NB4 (cell line): ENCODE measurements around the gene SMURF2.

Experiments
- POLR2A ChIP-seq: IDR thresholded peaks from 2 replicates; pipeline ENCODE4 v1.6.1; 2011; ENCODE audit warnings: mild to moderate bottlenecking; ENCODE audit not compliant: insufficient read length; ENCODE audit errors: extremely low read depth
- TF ChIP-seq, protein P1 (sequence below): IDR thresholded peaks from one replicate; pipeline ENCODE4 v1.5.1; 2012; ENCODE audit warnings: low read depth, low read length
- TF ChIP-seq, protein P2 (sequence below): IDR thresholded peaks from 2 replicates; pipeline ENCODE4 v1.6.1; 2011; ENCODE audit warnings: low read depth, low read length

DNA sequence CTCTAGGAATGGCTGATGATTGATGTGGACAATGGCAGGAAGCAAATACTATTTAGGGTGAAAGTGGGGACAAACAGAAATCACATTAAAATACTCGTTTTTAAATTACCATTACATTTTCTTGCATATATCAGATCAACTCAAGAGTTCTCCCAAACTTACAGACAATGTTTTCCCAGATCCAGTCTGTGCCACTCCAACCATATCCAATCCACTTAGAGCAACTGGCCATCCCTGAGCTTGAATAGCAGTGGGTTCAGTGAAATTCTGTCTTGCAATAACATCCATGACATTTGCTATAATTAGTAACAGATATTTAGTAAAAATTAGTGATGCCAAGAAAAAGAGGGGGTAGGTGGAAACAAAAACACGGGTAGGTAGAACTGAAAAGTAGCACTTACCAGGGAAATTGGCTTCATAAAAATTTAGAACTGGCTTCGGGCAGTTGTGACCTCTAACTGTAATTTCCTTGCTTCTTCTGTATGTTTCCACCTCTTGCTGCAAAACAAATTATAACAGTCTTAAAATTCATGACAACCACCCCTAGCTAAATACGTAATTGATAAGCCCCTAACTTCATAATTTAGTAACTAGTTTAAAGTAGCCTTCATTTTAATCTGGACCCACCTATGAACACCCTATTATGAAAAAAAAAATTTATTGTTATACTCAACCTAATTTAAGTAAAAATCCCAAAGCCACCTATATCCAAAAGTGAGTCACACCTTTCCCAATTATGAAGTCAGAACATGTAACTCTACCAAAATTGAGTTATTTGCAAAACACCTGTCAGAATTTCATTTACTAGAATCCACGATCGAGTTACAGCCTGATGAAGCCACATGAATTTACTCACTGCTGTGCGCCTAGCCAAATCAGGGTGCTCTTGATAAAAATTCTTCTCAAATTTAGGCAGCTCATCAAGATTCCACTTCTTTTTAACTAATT lies 158.0 kb downstream of the SMURF2 start:
- TF ChIP-seq, protein P1, sequence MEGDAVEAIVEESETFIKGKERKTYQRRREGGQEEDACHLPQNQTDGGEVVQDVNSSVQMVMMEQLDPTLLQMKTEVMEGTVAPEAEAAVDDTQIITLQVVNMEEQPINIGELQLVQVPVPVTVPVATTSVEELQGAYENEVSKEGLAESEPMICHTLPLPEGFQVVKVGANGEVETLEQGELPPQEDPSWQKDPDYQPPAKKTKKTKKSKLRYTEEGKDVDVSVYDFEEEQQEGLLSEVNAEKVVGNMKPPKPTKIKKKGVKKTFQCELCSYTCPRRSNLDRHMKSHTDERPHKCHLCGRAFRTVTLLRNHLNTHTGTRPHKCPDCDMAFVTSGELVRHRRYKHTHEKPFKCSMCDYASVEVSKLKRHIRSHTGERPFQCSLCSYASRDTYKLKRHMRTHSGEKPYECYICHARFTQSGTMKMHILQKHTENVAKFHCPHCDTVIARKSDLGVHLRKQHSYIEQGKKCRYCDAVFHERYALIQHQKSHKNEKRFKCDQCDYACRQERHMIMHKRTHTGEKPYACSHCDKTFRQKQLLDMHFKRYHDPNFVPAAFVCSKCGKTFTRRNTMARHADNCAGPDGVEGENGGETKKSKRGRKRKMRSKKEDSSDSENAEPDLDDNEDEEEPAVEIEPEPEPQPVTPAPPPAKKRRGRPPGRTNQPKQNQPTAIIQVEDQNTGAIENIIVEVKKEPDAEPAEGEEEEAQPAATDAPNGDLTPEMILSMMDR: no peak
- TF ChIP-seq, protein P2, sequence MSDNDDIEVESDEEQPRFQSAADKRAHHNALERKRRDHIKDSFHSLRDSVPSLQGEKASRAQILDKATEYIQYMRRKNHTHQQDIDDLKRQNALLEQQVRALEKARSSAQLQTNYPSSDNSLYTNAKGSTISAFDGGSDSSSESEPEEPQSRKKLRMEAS: no peak
- TF ChIP-seq POLR2A: no peak
